ES-I3 (cell line): ENCODE data around the gene ABL2.
"Not testable (repeated sequence)": the region's sequence is repeated elsewhere in the genome, so short reads cannot be mapped to it uniquely, and the experiment has no call there.

ENCODE experiments used
- H3K36me3 ChIP-seq: 2 replicates; pipeline ENCODE4 v1.6.1; 2013; ENCODE audit warnings: mild to moderate bottlenecking, low read length, control low read depth, moderate library complexity; ENCODE audit not compliant: insufficient read depth
- H3K4me1 ChIP-seq: 2 replicates; pipeline ENCODE4 v1.6.1; 2013; ENCODE audit warnings: mild to moderate bottlenecking, control low read depth, low read length; ENCODE audit not compliant: insufficient read depth
- H3K9ac ChIP-seq: 2 replicates; pipeline ENCODE4 v1.6.1; 2013; ENCODE audit warnings: low read depth, mild to moderate bottlenecking, low read length, moderate library complexity
- H3K9me3 ChIP-seq: 2 replicates; pipeline ENCODE4 v1.6.1; 2013; ENCODE audit warnings: mild to moderate bottlenecking, low read length, moderate library complexity; ENCODE audit not compliant: control insufficient read depth, insufficient read depth

The ABL2 gene

DNA sequence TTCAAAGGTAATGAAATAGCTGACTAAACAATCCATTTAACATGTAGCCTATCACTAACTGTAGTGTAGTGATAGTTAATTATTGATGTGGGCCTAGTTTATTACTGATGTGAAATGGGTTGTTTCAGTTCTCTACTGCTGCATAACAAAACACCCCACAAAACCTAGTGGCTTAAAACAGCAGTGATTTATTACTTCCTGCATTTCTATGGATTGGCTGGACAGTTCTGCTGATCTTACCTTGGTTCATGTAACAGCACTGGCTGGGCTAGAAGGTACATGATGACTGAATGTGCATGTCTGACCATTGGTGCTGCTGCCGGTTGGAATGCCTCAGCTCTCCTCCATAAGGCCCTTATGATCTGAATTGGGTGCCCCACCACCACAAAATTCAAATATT, 5.4 kb upstream of the ABL2 start:
- Histone ChIP-seq H3K9me3 (no peaks in the 10 kb centered on the region; the same call in 1 of the 2 replicates), H3K9ac (no peak overlapping the region), H3K36me3 (no peaks in the 10 kb centered on the region; the same call in 1 of the 2 replicates), H3K4me1 (no peaks in the 10 kb centered on the region; the same call in 1 of the 2 replicates)

DNA sequence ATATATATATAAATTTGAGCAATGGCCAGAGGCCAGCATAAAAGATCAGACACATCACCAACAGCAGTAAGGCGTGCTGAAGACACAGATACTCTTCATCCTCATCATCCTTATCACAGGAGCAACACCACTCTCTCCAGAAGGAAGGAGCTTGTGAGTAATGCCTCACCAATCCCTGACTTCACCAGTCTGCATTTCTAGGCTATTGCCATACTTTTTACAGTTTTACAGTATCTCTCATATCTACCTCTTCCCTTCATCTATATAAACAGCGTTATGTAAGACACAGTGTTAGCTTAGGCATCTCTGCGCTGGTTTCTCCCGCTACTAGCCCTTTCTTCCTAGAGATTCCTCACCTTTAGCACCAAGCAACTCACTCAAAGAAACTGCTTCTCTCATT, 2.4 kb upstream of the ABL2 start:
- Histone ChIP-seq H3K9me3 (no peaks in the 10 kb centered on the region; the same call in 1 of the 2 replicates), H3K36me3 (no peaks in the 10 kb centered on the region; the same call in 1 of the 2 replicates), H3K4me1 (no peaks in the 10 kb centered on the region; the same call in 1 of the 2 replicates), H3K9ac (no peak overlapping the region)

GRCh38 chr1:179230721-179231120, 1.2 kb upstream of the ABL2 start:
- Histone ChIP-seq H3K9ac (no peak overlapping the region), H3K9me3 (no peaks in the 10 kb centered on the region; the same call in 1 of the 2 replicates), H3K36me3 (no peaks in the 10 kb centered on the region; the same call in 1 of the 2 replicates), H3K4me1 (no peaks in the 10 kb centered on the region; the same call in 1 of the 2 replicates)

GRCh38 chr1:179230251-179230650, 774 bp upstream of the ABL2 start:
- no peaks in the 10 kb centered on the region; the same call in 1 of the 2 replicates for H3K4me1 ChIP-seq
- no peaks in the 10 kb centered on the region; the same call in 1 of the 2 replicates for H3K9me3 ChIP-seq
- H3K36me3 ChIP-seq: no peaks in the 10 kb centered on the region; the same call in 1 of the 2 replicates
- peak overlapping the region; percentile 74 for H3K9ac ChIP-seq

- Histone ChIP-seq H3K9me3 (no peaks in the 10 kb centered on the region), H3K36me3 (no peaks in the 10 kb centered on the region; the same call in 1 of the 2 replicates), H3K9ac (peak overlapping the region; percentile 61; the same call in 1 of the 2 replicates), H3K4me1 (no peaks in the 10 kb centered on the region; the same call in 1 of the 2 replicates)
These were observed 679 bp downstream of the ABL2 start for GRCh38 chr1:179228783-179229213.

GRCh38 chr1:179226738-179227137, 2.7 kb downstream of the ABL2 start:
- no peaks in the 10 kb centered on the region; the same call in 1 of the 2 replicates for H3K36me3 ChIP-seq
- H3K9me3 ChIP-seq: no peaks in the 10 kb centered on the region
- no peak overlapping the region for H3K9ac ChIP-seq

GRCh38 chr1:179224466-179224865, 5.0 kb downstream of the ABL2 start:
- not testable (repeated sequence) for H3K9me3 ChIP-seq, H3K36me3 ChIP-seq, H3K4me1 ChIP-seq, H3K9ac ChIP-seq

More at GRCh38 chr1:179226738-179227137, 2.7 kb downstream of the ABL2 start:
- H3K4me1 ChIP-seq: no peaks in the 10 kb centered on the region

GRCh38 chr1:179221121-179221520, 8.4 kb downstream of the ABL2 start:
- H3K4me1 ChIP-seq, H3K9me3 ChIP-seq, H3K9ac ChIP-seq, H3K36me3 ChIP-seq: not testable (repeated sequence)

- Histone ChIP-seq H3K9me3 (no peaks in the 10 kb centered on the region), H3K36me3 (no peaks in the 10 kb centered on the region), H3K4me1 (no peaks in the 10 kb centered on the region), H3K9ac (no peak overlapping the region)
These were observed 11.5 kb downstream of the ABL2 start for GRCh38 chr1:179217943-179218507.

DNA sequence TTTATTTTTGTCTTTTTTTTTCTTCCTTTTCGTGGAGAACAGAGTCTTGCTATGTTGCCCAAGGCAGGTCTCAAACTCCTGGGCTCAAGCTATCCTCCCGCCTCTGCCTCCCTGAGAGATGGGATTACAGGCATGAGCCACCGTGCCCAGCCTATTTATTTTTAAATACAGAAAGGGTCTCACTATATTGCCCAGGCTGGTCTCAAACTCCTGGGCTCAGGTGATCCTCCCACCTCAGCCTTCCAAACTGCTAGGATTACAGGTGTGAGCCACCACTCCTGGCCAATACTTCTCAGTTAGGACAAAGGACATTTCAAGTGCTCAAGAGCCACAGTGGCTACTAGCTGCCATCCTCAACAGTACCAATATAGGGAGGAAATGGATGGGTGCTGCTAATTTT, 16.2 kb downstream of the ABL2 start:
- not testable (repeated sequence) for H3K36me3 ChIP-seq, H3K9me3 ChIP-seq, H3K9ac ChIP-seq, H3K4me1 ChIP-seq

- Histone ChIP-seq H3K36me3 (no peaks in the 10 kb centered on the region), H3K9ac (no peak overlapping the region), H3K4me1 (no peaks in the 10 kb centered on the region), H3K9me3 (no peaks in the 10 kb centered on the region)
These were observed 20.6 kb downstream of the ABL2 start for GRCh38 chr1:179208681-179209477.

DNA sequence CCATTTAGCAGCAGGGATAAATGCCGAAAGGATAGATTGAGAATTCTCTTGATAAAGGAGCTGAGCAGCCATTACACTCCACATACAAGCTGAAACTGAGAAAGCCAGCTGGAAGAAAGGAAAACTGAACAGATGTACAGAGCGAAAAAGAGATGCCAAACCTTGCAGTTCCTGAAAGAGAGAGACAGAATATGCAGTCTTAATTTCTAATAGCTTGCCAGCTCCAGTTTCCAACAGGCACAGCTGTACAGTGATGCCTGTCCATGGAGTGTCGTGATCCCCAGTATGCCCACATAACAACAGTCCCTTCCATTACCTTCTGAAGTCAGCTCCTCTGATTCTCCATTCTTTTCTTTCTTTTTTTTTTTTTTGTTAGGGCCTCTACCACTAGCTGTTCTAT, 22.7 kb downstream of the ABL2 start:
- Histone ChIP-seq H3K9ac (no peak overlapping the region), H3K4me1 (no peaks in the 10 kb centered on the region), H3K36me3 (no peaks in the 10 kb centered on the region), H3K9me3 (no peaks in the 10 kb centered on the region)

DNA sequence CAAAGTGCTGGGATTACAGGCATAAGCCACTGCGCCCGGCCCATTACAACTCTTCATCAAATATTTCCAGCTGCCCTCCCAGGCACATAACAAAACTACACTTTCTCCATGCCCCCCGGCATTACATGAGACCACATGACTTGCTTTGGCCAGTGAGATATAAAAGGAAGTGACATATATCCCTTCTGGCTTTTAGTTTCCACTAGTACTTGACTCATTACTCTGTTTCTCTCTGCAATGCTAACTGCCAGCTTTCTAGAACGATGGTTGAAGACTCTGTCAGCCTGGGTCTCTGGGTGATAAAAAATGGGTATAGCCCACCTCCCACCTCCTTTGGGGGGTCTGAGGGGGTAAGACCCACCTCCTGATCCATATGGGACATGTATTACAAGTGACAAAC, 24.2 kb downstream of the ABL2 start:
- Histone ChIP-seq H3K4me1 (no peaks in the 10 kb centered on the region), H3K36me3 (no peaks in the 10 kb centered on the region), H3K9me3 (no peaks in the 10 kb centered on the region), H3K9ac (no peak overlapping the region)

GRCh38 chr1:179202161-179202560, 27.3 kb downstream of the ABL2 start:
- Histone ChIP-seq H3K9me3 (no peaks in the 10 kb centered on the region), H3K4me1 (no peaks in the 10 kb centered on the region), H3K36me3 (no peaks in the 10 kb centered on the region), H3K9ac (no peak overlapping the region)

GRCh38 chr1:179200586-179200985, 28.9 kb downstream of the ABL2 start:
- Histone ChIP-seq H3K36me3 (no peaks in the 10 kb centered on the region), H3K4me1 (no peaks in the 10 kb centered on the region), H3K9ac (no peak overlapping the region), H3K9me3 (no peaks in the 10 kb centered on the region)
